ENCODE measurements around the gene GNAQ. TPM values are rescaled to one million over a fixed set of nuclear protein-coding genes. Genes with fewer than 3 reads are reported as not detected.

The GNAQ gene
- total and polyA plus RNA-seq, 2 of the 4 experiments (the other 2 are of a cell fraction) = 23.1 to 50.7 TPM

GRCh38 chr9:78073722-78074121 is 42.1 kb upstream of the GNAQ start:
- Histone ChIP-seq H3K27ac (ENCODE audit: insufficient read depth, low read length) (no peak overlapping the region), H3K4ac (ENCODE audit: low read depth, low read length) (no peak overlapping the region), H3K36me3 (ENCODE audit: control insufficient read depth, insufficient read depth, low read length) (no peaks in the 10 kb centered on the region), H3K4me3 (ENCODE audit: insufficient read depth, low read depth, low read length) (no peak overlapping the region), H3K23ac (ENCODE audit: low read depth, low read length) (no peak overlapping the region), H2AK9ac (replicated peaks; ENCODE audit: low read depth, low read length, poor library complexity) (no peak overlapping the region), H3K9ac (ENCODE audit: low read depth, low read length) (no peak overlapping the region), H3K56ac (ENCODE audit: extremely low read depth, insufficient read depth, low read length) (no peak overlapping the region), H3K9me3 (ENCODE audit: control insufficient read depth, insufficient read depth, low read length) (no peaks in the 10 kb centered on the region), H3K9me1 (ENCODE audit: insufficient read depth, low read length) (no peaks in the 10 kb centered on the region), H3K4me2 (ENCODE audit: low read depth, low read length) (no peak overlapping the region), H3K79me1 (ENCODE audit: low read depth in 1 of 2, low read length in 2 of 2) (no peaks in the 10 kb centered on the region), H4K20me1 (ENCODE audit: insufficient read depth, low read length) (no peaks in the 10 kb centered on the region), H2BK5ac (ENCODE audit: low read depth, low read length, poor library complexity, severe bottlenecking) (no peak overlapping the region), H2AK5ac (ENCODE audit: low read depth, low read length) (no peak overlapping the region), H2BK15ac (ENCODE audit: low read depth, low read length) (no peak overlapping the region), H3K27me3 (ENCODE audit: control insufficient read depth, insufficient read depth, low read length) (no peaks in the 10 kb centered on the region), H3K4me1 (ENCODE audit: control insufficient read depth, insufficient read depth, low read length) (no peaks in the 10 kb centered on the region), H2AFZ (replicated peaks; ENCODE audit: low read length, poor library complexity) (no peak overlapping the region), H3K18ac (ENCODE audit: low read depth, low read length) (no peak overlapping the region), H4K8ac (ENCODE audit: low read depth in 2 of 2, low read length in 2 of 2) (no peak overlapping the region), H3K14ac (replicated peaks; ENCODE audit: low read depth, low read length) (no peak overlapping the region), H4K91ac (ENCODE audit: insufficient read depth, low read depth, low read length) (no peak overlapping the region), H2BK20ac (ENCODE audit: low read depth, low read length) (no peak overlapping the region), H2BK120ac (ENCODE audit: low read depth, low read length) (no peak overlapping the region), H4K5ac (ENCODE audit: low read depth, low read length) (no peak overlapping the region)
- TF ChIP-seq MAFK (IDR thresholded peaks at IDR 0.05; ENCODE audit: low read depth, low read length) (0 out of 2 replicates have a peak, but pooled peaks have one; percentile 9), MAZ (IDR thresholded peaks at IDR 0.05; ENCODE audit: borderline replicate concordance, low read depth, low read length) (no peak)
- no TSS peak for BruUV-seq (replicated peaks)
- no peak for ATAC-seq (ENCODE audit: low read depth)
- DNase-seq = no peak
- dilution Hi-C loops (cut with HindIII; ENCODE audit: low sequenced_read_pairs, unreplicated experiment) = no loop called here
- in situ Hi-C loops (cut with MboI; ENCODE audit: low sequenced_read_pairs) = no loop called here
- intact Hi-C loops (cut with micrococcal nuclease) = no loop called here
- ChIA-PET CTCF (no interaction called here), POLR2A (ENCODE audit: unreplicated experiment) (no interaction called here)
- WGBS, 2 experiments (ENCODE audit: extremely low coverage in 2 of 2, insufficient read length in 1 of 2) = 72% methylated on average over 2 of the region's 8 CpGs; no CpG with 5 or more reads in 1 of the 2 experiments

All from IMR-90 (cell line).